ENCODE results near the gene LSM4. TPM values are rescaled to one million over a fixed set of nuclear protein-coding genes. Genes with fewer than 3 reads are reported as not detected.

The LSM4 gene
- total RNA-seq, 2 experiments from 2014 or later = 156 to 181 TPM

- Mint-ChIP-seq H3K27me3 (no peaks in the 10 kb centered on the region), H3K4me3 (no peak overlapping the region), H3K27ac (peak overlapping the region; percentile 96), H3K4me1 (peaks cover 68% of the 10 kb centered on the region), H3K9me3 (peaks cover 4% of the 10 kb centered on the region), H3K36me3 (ENCODE audit: low read depth) (peaks cover 13% of the 10 kb centered on the region)
- POLR2A ChIA-PET = interaction anchor here (1.3 kb wide), 1 partner anchor 8 kb away, joined by 7 read pairs; no protein-coding TSS in a partner anchor
- CTCF ChIA-PET = no interaction called here
- no peak for DNase-seq
These were observed 34.8 kb downstream of the LSM4 start for GRCh38 chr19:18287836-18288772.

GRCh38 chr19:18286973-18287635 lies 35.8 kb downstream of the LSM4 start:
- ChIA-PET POLR2A (no interaction called here), CTCF (interaction anchor here (1.3 kb wide), 1 partner anchor 35 kb away, joined by 3 read pairs; no protein-coding TSS in a partner anchor)
- Mint-ChIP-seq H3K9me3 (peaks cover 4% of the 10 kb centered on the region), H3K4me1 (peaks cover 74% of the 10 kb centered on the region), H3K27ac (no peak overlapping the region), H3K27me3 (no peaks in the 10 kb centered on the region), H3K36me3 (ENCODE audit: low read depth) (peaks cover 14% of the 10 kb centered on the region), H3K4me3 (no peak overlapping the region)
- no peak for DNase-seq

- H3K27ac Mint-ChIP-seq = peak overlapping the region; percentile 92
- DNase-seq = peak; percentile 29
- ChIA-PET CTCF (interaction anchor here (0.7 kb wide), 1 partner anchor 75 kb away, joined by 3 read pairs; no protein-coding TSS in a partner anchor), POLR2A (interaction anchor here (0.7 kb wide), 1 partner anchor 55 kb away, joined by 3 read pairs; no protein-coding TSS in a partner anchor)
- H3K9me3 Mint-ChIP-seq = peaks cover 4% of the 10 kb centered on the region
- H3K27me3 Mint-ChIP-seq = no peaks in the 10 kb centered on the region
- H3K4me1 Mint-ChIP-seq = peaks cover 57% of the 10 kb centered on the region
- H3K4me3 Mint-ChIP-seq = peak overlapping the region; percentile 45
- peaks cover 17% of the 10 kb centered on the region for H3K36me3 Mint-ChIP-seq (ENCODE audit: low read depth)
These were observed 38.0 kb downstream of the LSM4 start for GRCh38 chr19:18284712-18285360.

GRCh38 chr19:18283338-18283737 lies 39.5 kb downstream of the LSM4 start:
- peaks cover 55% of the 10 kb centered on the region for H3K4me1 Mint-ChIP-seq

DNA sequence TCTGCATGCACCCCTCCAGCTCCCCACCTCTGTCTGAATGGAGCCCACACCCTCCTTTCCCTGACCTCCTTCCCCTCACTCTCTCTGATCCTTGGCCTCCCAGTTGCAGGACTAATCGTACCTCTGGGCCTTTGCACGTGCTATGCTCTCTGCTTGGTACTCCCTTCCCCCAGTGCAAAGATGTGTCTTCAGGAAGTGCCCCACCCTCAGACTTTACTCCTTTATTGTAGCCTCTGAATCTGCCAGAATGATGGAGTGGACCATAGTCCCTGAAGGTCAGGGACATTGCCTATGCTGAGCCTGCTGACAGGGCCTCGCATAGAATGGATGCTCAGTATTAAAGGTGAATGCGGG lies 40.1 kb downstream of the LSM4 start:
- POLR2A ChIA-PET = interaction anchor here (0.5 to 4.9 kb wide), 3 partner anchors 9 to 324 kb away, joined by 4 to 92 read pairs (median 4); no protein-coding TSS in a partner anchor
- Mint-ChIP-seq H3K27ac (peak overlapping the region; percentile 98), H3K27me3 (no peaks in the 10 kb centered on the region), H3K36me3 (ENCODE audit: low read depth) (peaks cover 37% of the 10 kb centered on the region), H3K9me3 (peaks cover 4% of the 10 kb centered on the region), H3K4me1 (peaks cover 57% of the 10 kb centered on the region), H3K4me3 (peak overlapping the region; percentile 73)
- CTCF ChIA-PET = interaction anchor here (6.8 kb wide), 1 partner anchor 34 kb away, joined by 229 read pairs; the partner anchor contains the start of gene LSM4
- DNase-seq = peak; percentile 43

More at GRCh38 chr19:18283338-18283737, 39.5 kb downstream of the LSM4 start:
- Mint-ChIP-seq H3K27ac (peak overlapping the region; percentile 98), H3K36me3 (ENCODE audit: low read depth) (peaks cover 32% of the 10 kb centered on the region), H3K27me3 (no peaks in the 10 kb centered on the region), H3K9me3 (peaks cover 4% of the 10 kb centered on the region), H3K4me3 (no peak overlapping the region)
- ChIA-PET POLR2A (interaction anchor here (0.7 kb wide), 1 partner anchor 325 kb away, joined by 4 read pairs; no protein-coding TSS in a partner anchor), CTCF (interaction anchor here (0.6 kb wide), 1 partner anchor 16 kb away, joined by 3 read pairs; no protein-coding TSS in a partner anchor)
- DNase-seq = no peak

DNA sequence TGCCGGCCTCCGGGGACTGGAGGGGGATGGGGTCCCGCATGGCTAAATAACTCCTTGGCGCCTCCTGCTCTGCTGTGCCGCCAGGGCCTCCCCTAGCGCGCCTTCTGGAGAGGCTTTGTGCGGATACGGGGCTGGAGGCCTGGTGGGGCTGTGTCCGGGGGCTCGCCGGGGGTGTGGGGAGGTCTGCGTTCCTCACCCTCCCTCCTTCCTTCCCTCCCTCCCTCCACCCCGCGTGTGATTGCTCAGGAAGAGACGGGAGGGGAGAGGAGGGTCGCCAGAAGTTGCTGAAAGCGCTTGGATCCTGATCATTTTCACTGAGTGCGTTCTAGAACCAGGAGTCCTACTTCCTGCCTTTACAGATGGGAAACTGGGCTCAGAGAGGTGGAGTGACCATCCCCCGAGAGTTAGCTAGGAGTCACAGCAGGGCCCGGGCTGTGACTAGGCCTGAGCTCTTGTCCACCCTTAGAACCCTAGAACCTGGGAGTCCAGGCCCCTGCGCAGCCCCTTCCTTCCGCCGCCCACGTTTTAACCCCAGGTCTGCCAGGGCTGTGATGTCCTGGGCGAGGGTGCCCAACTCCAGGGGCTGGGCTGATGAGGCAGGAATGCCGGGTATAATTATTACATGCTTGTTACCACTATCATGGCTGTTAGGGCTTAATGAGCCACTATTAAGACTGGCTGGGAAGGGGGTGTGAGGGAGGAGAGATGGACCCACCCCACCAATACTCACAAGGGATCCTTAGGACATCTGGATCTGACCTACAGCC lies 40.7 kb downstream of the LSM4 start:
- Mint-ChIP-seq H3K9me3 (peaks cover 4% of the 10 kb centered on the region), H3K27me3 (no peaks in the 10 kb centered on the region), H3K27ac (peak overlapping the region; percentile 98), H3K36me3 (ENCODE audit: low read depth) (peaks cover 42% of the 10 kb centered on the region), H3K4me3 (peak overlapping the region; percentile 73), H3K4me1 (peaks cover 59% of the 10 kb centered on the region)
- DNase-seq = no peak
- POLR2A ChIA-PET = interaction anchor here (0.5 to 4.9 kb wide), 12 partner anchors 7 to 137 kb away, joined by 3 to 128 read pairs (median 6); partner anchors contain the start of genes LSM4, MPV17L2 and SSBP4
- CTCF ChIA-PET = interaction anchor here (0.5 to 12.7 kb wide), 10 partner anchors 8 to 48 kb away, joined by 3 to 229 read pairs (median 18); partner anchors contain the start of gene LSM4

DNA sequence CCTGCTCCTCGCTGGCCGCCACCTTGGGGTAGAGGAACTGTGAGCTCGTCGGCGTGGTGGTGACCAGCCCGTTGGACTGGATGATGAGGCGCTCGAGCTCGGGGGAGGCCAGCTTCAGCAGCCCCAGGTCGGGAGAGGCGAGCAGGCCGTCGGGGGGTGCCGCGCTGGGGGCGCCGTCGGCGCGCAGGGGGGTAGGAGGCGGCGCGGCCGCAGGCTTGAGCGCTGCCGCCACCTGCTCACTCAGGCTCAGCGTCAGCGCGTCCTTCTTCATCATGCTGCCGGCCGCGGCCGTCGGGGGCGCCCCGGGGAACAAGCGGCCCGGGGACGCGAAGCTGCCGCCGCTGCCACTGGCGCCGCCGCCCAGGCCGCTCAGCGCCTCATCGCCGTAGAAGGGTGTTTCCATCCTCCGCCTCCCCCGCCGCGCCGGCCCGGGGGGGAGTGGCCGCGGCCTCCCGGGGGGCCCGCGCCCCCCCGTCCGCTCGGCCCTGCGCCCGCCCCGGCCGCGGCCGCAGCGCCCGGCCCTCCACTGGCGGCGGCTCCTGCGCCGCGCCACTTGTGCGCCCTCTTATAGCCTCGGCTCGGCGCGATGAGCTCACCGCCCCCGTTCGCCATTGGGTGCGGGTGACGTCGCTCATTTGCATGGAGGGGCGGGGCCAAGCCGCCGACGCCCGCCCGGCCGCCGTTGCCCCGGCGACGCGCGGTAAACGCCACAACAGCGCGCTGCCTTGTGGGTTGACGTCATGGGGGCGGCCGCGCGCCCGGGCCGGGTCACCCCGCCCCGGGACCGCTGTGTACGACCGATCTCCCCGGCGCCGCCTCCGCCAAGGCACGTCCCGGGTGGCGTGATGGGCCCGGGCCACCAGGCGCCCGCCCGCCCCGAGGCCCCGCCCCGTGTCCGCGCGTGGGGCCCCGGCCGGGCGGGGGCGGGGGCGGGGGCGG lies 41.5 kb downstream of the LSM4 start, which contains the start of gene JUND:
TSS of gene JUND (minus strand) at position 541 of the 939 bp plus-strand sequence. CDS start at position 403, 138 bp downstream.
- ChIA-PET CTCF (interaction anchor here (0.5 to 12.7 kb wide), 13 partner anchors 9 to 108 kb away, joined by 3 to 229 read pairs (median 16); partner anchors contain the start of gene LSM4), POLR2A (interaction anchor here (0.6 to 4.9 kb wide), 13 partner anchors 8 to 137 kb away, joined by 3 to 128 read pairs (median 7); partner anchors contain the start of genes LSM4, MPV17L2 and SSBP4)
- Mint-ChIP-seq H3K9me3 (peaks cover 4% of the 10 kb centered on the region), H3K4me3 (peak within 1 kb of the TSS; percentile 86), H3K36me3 (ENCODE audit: low read depth) (peaks cover 44% of the 10 kb centered on the region), H3K4me1 (peaks cover 50% of the 10 kb centered on the region), H3K27me3 (no peaks in the 10 kb centered on the region), H3K27ac (peak within 1 kb of the TSS; percentile 98)
- peak; percentile 97 for DNase-seq

DNA sequence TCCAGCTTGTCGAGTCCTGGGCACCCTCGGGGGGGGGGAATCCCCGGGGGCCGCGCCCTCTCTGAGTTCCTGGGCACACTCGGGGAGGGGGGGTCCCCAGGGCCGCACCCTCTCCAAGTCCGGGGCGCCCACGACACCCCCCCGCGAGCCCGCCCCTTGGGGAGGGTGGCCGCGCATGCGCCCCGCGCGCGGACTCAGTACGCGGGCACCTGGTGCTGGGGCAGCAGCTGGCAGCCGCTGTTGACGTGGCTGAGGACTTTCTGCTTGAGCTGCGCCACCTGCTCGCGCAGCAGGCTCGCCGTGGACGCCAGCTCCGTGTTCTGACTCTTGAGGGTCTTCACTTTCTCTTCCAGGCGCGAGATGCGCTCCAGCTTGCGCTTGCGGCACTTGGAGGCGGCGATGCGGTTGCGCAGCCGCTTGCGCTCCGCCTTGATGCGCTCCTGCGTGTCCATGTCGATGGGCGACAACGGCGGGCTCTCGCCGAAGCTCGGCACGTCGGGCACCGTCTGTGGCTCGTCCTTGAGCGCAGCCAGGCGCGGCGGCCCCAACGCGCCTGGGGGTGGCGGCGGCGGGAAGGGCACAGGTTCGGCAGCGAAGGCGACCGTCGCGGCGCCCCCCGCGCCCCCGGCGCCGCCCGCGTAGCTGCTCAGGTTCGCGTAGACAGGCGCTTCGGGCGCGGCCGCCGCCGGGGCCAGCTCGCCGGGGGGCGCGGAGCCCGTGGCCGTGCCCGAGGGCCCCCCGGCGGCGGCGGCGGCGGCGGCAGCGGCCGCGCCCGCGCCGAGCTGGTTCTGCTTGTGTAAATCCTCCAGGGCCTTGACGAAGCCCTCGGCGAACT lies 42.4 kb downstream of the LSM4 start:
- ChIA-PET CTCF (interaction anchor here (0.8 to 12.7 kb wide), 24 partner anchors 9 to 173 kb away, joined by 3 to 229 read pairs (median 12); partner anchors contain the start of genes LSM4 and PGPEP1), POLR2A (interaction anchor here (0.6 to 4.9 kb wide), 11 partner anchors 9 to 109 kb away, joined by 3 to 128 read pairs (median 7); partner anchors contain the start of gene LSM4)
- H3K36me3 Mint-ChIP-seq (ENCODE audit: low read depth) = peaks cover 46% of the 10 kb centered on the region
- H3K9me3 Mint-ChIP-seq = peaks cover 2% of the 10 kb centered on the region
- peaks cover 51% of the 10 kb centered on the region for H3K4me1 Mint-ChIP-seq
- no peaks in the 10 kb centered on the region for H3K27me3 Mint-ChIP-seq
- peak; percentile 76 for DNase-seq
- H3K4me3 Mint-ChIP-seq = peak overlapping the region; percentile 86
- peak overlapping the region; percentile 97 for H3K27ac Mint-ChIP-seq

DNA sequence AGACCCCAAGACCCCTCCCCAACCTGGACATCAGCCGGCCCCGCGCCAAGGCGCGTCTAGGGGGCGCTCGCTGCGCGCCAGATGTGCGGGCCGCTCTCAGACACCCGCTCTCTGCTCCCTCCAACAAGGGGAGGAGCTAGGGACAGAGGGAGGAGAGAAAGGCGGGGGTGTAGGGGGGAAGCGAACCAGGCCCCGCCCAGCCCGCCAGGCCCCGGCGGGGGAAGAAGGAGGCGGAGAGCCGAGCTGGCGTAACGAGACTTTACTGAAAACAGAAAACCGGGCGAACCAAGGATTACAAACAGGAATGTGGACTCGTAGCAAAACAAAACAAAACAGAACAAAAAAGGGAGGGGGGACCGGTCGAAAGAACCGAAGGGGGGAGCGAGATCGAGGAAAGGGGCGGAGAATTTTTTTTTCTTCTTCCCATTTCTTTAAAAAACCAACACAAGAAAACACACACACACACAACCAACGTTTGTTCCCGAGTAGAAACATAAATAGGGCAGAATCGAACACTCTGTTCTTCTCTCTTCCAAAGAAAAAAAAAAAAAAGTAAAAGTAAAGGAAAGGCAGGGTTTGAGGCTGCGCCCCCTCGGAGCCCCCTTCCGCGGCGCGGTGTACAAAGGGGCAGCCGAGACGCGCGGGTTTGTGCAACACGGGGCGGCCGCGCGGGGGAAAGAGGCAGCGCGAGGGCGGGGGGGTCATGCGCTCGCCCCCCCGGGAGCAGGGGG lies 43.2 kb downstream of the LSM4 start:
- Mint-ChIP-seq H3K36me3 (ENCODE audit: low read depth) (peaks cover 49% of the 10 kb centered on the region), H3K9me3 (no peaks in the 10 kb centered on the region), H3K4me1 (peaks cover 51% of the 10 kb centered on the region), H3K4me3 (peak overlapping the region; percentile 83), H3K27ac (peak overlapping the region; percentile 97), H3K27me3 (no peaks in the 10 kb centered on the region)
- POLR2A ChIA-PET = interaction anchor here (0.6 to 4.9 kb wide), 13 partner anchors 9 to 137 kb away, joined by 3 to 128 read pairs (median 5); partner anchors contain the start of gene LSM4
- DNase-seq = peak; percentile 95
- CTCF ChIA-PET = interaction anchor here (0.6 to 12.7 kb wide), 46 partner anchors 8 to 1018 kb away, joined by 3 to 229 read pairs (median 5); partner anchors contain the start of genes LSM4, PDE4C, PGPEP1 and RAB3A
